Astrocyte (in vitro differentiated cells and primary cell): Measurements from ENCODE around the gene TXNDC17. TPM values are rescaled to one million over a fixed set of nuclear protein-coding genes. Genes with fewer than 3 reads are reported as not detected.

ENCODE experiments used
- DNase-seq: peaks from one replicate; pipeline ENCODE4 v3.0.0-alpha.2; 2010; ENCODE audit warnings: low read depth
- FAIRE-seq: peaks from 2 replicates; lab custom pipeline; 2011; peaks lifted over from hg19 to GRCh38; lab: Jason Lieb, UNC
- H2AFZ ChIP-seq: 2 replicates; pipeline ENCODE4 v1.6.0; 2012; ENCODE audit warnings: low read depth, low read length, inconsistent platforms
- H3K27ac ChIP-seq: 2 replicates; pipeline ENCODE4 v1.5.1; 2011; ENCODE audit warnings: low read depth, low read length, inconsistent platforms
- H3K27me3 ChIP-seq: 2 replicates; pipeline ENCODE4 v1.6.0; 2011; ENCODE audit warnings: low read length, inconsistent platforms; ENCODE audit not compliant: insufficient read depth
- H3K36me3 ChIP-seq: 2 replicates; pipeline ENCODE4 v1.5.1; 2011; ENCODE audit warnings: low read length, inconsistent platforms; ENCODE audit not compliant: insufficient read depth
- H3K4me1 ChIP-seq: 2 replicates; pipeline ENCODE4 v1.5.1; 2011; ENCODE audit warnings: low read length, inconsistent platforms; ENCODE audit not compliant: insufficient read depth
- H3K4me2 ChIP-seq: 2 replicates; pipeline ENCODE4 v1.6.0; 2012; ENCODE audit warnings: low read length, inconsistent platforms
- H3K4me3 ChIP-seq: 2 replicates; pipeline ENCODE4 v1.5.1; 2011; ENCODE audit warnings: low read depth, mild to moderate bottlenecking, low read length, inconsistent platforms; ENCODE audit not compliant: insufficient read depth
- H3K79me2 ChIP-seq: 2 replicates; pipeline ENCODE4 v1.6.0; 2012; ENCODE audit warnings: mild to moderate bottlenecking, low read length, inconsistent platforms; ENCODE audit not compliant: insufficient read depth
- H3K9ac ChIP-seq: 2 replicates; pipeline ENCODE4 v1.6.0; 2012; ENCODE audit warnings: mild to moderate bottlenecking, low read length, inconsistent platforms
- H3K9me3 ChIP-seq: 2 replicates; pipeline ENCODE4 v1.5.1; 2012; ENCODE audit warnings: low read depth, mild to moderate bottlenecking, low read length, inconsistent platforms; ENCODE audit not compliant: insufficient read depth
- H4K20me1 ChIP-seq: 2 replicates; pipeline ENCODE4 v1.6.0; 2012; ENCODE audit warnings: low read length, inconsistent platforms; ENCODE audit not compliant: insufficient read depth
- H3K27ac Mint-ChIP-seq: one replicate; pipeline ENCODE4 v1.8.0; 2021; ENCODE audit warnings: mild to moderate bottlenecking, mixed read lengths; ENCODE audit not compliant: unreplicated experiment
- H3K27me3 Mint-ChIP-seq: one replicate; pipeline ENCODE4 v1.8.0; 2021; ENCODE audit warnings: low read depth, mixed read lengths; ENCODE audit not compliant: unreplicated experiment
- H3K36me3 Mint-ChIP-seq: one replicate; pipeline ENCODE4 v1.8.0; 2021; ENCODE audit warnings: low read depth, mixed read lengths; ENCODE audit not compliant: unreplicated experiment
- H3K4me1 Mint-ChIP-seq: one replicate; pipeline ENCODE4 v1.8.0; 2021; ENCODE audit warnings: low read depth, mixed read lengths; ENCODE audit not compliant: unreplicated experiment
- H3K4me3 Mint-ChIP-seq: one replicate; pipeline ENCODE4 v1.8.0; 2021; ENCODE audit warnings: mild to moderate bottlenecking, moderate library complexity, mixed read lengths; ENCODE audit not compliant: unreplicated experiment
- H3K9me3 Mint-ChIP-seq: one replicate; pipeline ENCODE4 v1.8.0; 2021; ENCODE audit warnings: mild to moderate bottlenecking, mixed read lengths; ENCODE audit not compliant: unreplicated experiment
- EZH2 ChIP-seq: IDR thresholded peaks from 2 replicates; pipeline ENCODE4 v1.6.1; 2012; ENCODE audit warnings: mild to moderate bottlenecking, low read length, inconsistent platforms; ENCODE audit not compliant: insufficient read depth
- total RNA-seq: library from RNA; stranded (reverse); gene quantifications from 2 replicates; pipeline ENCODE4 v1.2.1, GENCODE V29; 2021
- TF ChIP-seq, protein P1 (sequence below): IDR thresholded peaks from 2 replicates; pipeline ENCODE4 v1.5.1; 2011; ENCODE audit warnings: low read depth, mild to moderate bottlenecking, inconsistent platforms, low read length, moderate library complexity; ENCODE audit not compliant: insufficient read depth

TXNDC17 gene
- total RNA-seq, 1 donor from 2014 or later, result 158 TPM

DNA sequence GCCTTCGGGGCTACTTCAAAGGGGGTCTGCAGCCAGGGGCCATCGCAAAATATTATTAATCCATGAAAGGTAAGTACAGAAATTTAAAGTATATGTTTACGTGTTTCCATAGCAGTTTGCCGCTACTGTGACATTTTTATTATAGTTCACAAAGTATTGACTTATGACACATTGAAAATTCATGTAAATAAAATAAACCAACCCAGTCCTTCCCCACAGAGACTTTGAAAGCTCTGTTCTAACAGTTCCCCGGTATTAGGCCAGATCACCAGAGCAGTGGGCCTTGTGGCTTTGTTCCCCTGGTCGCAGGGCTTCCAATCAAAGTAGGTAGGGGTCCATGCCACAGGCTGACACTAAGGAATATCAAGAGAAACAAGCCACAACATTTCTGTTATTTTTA is 14.2 kb upstream of the TXNDC17 start:
- peaks cover 19% of the 10 kb centered on the region for H3K36me3 ChIP-seq
- peaks cover 16% of the 10 kb centered on the region for H3K4me1 ChIP-seq
- no peak overlapping the region for H3K4me3 ChIP-seq
- peaks cover 19% of the 10 kb centered on the region for H3K79me2 ChIP-seq
- H3K4me2 ChIP-seq, result peak overlapping the region; percentile 33
- H3K27me3 ChIP-seq, result no peaks in the 10 kb centered on the region
- Mint-ChIP-seq H3K9me3 (no peaks in the 10 kb centered on the region), H3K36me3 (peaks cover 13% of the 10 kb centered on the region), H3K4me3 (no peak overlapping the region), H3K4me1 (peaks cover 6% of the 10 kb centered on the region), H3K27me3 (no peaks in the 10 kb centered on the region), H3K27ac (peak overlapping the region; percentile 15)
- H2AFZ ChIP-seq, result no peak overlapping the region
- FAIRE-seq, result no peak
- no peaks in the 10 kb centered on the region for H3K9me3 ChIP-seq
- no peak overlapping the region for H3K27ac ChIP-seq
- no peak overlapping the region for H3K9ac ChIP-seq
- DNase-seq, result no peak
- peaks cover 35% of the 10 kb centered on the region for H4K20me1 ChIP-seq
- TF ChIP-seq, protein P1, sequence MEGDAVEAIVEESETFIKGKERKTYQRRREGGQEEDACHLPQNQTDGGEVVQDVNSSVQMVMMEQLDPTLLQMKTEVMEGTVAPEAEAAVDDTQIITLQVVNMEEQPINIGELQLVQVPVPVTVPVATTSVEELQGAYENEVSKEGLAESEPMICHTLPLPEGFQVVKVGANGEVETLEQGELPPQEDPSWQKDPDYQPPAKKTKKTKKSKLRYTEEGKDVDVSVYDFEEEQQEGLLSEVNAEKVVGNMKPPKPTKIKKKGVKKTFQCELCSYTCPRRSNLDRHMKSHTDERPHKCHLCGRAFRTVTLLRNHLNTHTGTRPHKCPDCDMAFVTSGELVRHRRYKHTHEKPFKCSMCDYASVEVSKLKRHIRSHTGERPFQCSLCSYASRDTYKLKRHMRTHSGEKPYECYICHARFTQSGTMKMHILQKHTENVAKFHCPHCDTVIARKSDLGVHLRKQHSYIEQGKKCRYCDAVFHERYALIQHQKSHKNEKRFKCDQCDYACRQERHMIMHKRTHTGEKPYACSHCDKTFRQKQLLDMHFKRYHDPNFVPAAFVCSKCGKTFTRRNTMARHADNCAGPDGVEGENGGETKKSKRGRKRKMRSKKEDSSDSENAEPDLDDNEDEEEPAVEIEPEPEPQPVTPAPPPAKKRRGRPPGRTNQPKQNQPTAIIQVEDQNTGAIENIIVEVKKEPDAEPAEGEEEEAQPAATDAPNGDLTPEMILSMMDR, result no peak
- TF ChIP-seq EZH2, result no peak

DNA sequence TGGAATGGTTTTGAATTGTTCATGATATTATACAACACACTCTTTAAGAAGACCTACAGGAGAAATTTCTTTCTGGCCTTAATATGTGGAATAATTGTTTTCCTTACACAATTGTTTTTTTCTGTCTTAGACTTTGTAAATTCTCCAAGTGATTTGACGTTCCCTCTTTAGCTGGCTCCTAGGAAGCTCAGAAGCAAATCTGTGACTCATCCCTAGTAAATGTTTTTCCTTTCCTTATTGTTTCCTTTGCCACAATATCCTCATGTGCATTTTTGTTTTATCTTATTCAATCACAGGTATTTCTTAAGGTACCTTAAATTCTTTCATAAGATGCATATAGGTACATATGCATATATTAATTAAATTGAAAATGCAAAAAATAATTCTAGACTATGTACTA is 13.8 kb upstream of the TXNDC17 start:
- H3K4me2 ChIP-seq, result peak overlapping the region; percentile 33
- no peak overlapping the region for H3K27ac ChIP-seq
- no peaks in the 10 kb centered on the region for H3K27me3 ChIP-seq
- peak; percentile 14 for DNase-seq
- H3K36me3 ChIP-seq, result peaks cover 19% of the 10 kb centered on the region
- peaks cover 35% of the 10 kb centered on the region for H4K20me1 ChIP-seq
- no peak overlapping the region for H3K9ac ChIP-seq
- H3K79me2 ChIP-seq, result peaks cover 19% of the 10 kb centered on the region
- H2AFZ ChIP-seq, result no peak overlapping the region
- no peak overlapping the region for H3K4me3 Mint-ChIP-seq
- H3K4me1 ChIP-seq, result peaks cover 16% of the 10 kb centered on the region
- H3K4me1 Mint-ChIP-seq, result peaks cover 6% of the 10 kb centered on the region
- no peaks in the 10 kb centered on the region for H3K27me3 Mint-ChIP-seq
- FAIRE-seq, result peak; percentile 93
- no peak overlapping the region for H3K4me3 ChIP-seq
- peaks cover 13% of the 10 kb centered on the region for H3K36me3 Mint-ChIP-seq
- no peaks in the 10 kb centered on the region for H3K9me3 ChIP-seq
- no peak overlapping the region for H3K27ac Mint-ChIP-seq
- TF ChIP-seq, protein P1, result no peak
- TF ChIP-seq EZH2, result no peak
- H3K9me3 Mint-ChIP-seq, result no peaks in the 10 kb centered on the region

DNA sequence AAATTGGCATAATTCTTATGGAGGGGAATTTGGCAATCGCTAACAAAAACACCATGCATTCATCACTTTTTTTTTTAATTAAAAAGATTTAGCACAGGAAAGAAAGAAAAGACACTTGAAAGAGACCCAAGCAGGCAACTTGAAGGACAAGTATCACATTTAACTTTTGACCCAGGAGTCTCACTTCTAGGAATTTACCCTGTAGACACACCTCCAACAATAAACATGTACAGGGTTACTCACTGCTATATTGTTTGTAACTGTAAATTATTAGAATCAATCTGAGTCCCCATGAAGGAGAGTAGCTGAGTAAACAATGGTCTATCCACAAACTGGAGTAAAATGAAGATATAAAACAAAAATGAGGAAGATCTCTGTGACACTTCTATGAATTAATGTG is 10.5 kb upstream of the TXNDC17 start:
- no peak for TF ChIP-seq EZH2
- TF ChIP-seq, protein P1, result no peak
- Histone ChIP-seq H3K9ac (no peak overlapping the region), H3K36me3 (peaks cover 28% of the 10 kb centered on the region), H3K79me2 (peaks cover 23% of the 10 kb centered on the region), H3K27me3 (no peaks in the 10 kb centered on the region), H3K27ac (no peak overlapping the region), H3K4me3 (no peak overlapping the region), H3K9me3 (no peaks in the 10 kb centered on the region), H2AFZ (no peak overlapping the region), H4K20me1 (peaks cover 31% of the 10 kb centered on the region), H3K4me2 (no peak overlapping the region), H3K4me1 (peaks cover 8% of the 10 kb centered on the region)
- Mint-ChIP-seq H3K36me3 (peaks cover 22% of the 10 kb centered on the region), H3K4me1 (peaks cover 6% of the 10 kb centered on the region), H3K27ac (no peak overlapping the region), H3K27me3 (no peaks in the 10 kb centered on the region), H3K4me3 (no peak overlapping the region), H3K9me3 (no peaks in the 10 kb centered on the region)
- DNase-seq, result no peak
- no peak for FAIRE-seq
